LNCaP clone FGC (cell line): ENCODE data around the gene HDAC4.

ENCODE experiments used
- DNase-seq: peaks from one replicate; pipeline ENCODE4 v3.0.0-alpha.2; 2011; ENCODE audit warnings: low read depth
- H3K4me3 ChIP-seq: 2 replicates; pipeline ENCODE4 v1.5.1; 2011; ENCODE audit warnings: mild to moderate bottlenecking, low read depth, low read length, control low read depth
- TF ChIP-seq, protein P1 (sequence below): IDR thresholded peaks from 2 replicates; pipeline ENCODE4 v1.5.1; 2012; ENCODE audit warnings: mild to moderate bottlenecking; ENCODE audit not compliant: control insufficient read depth, insufficient read depth; ENCODE audit errors: extremely low read depth

Gene HDAC4

DNA sequence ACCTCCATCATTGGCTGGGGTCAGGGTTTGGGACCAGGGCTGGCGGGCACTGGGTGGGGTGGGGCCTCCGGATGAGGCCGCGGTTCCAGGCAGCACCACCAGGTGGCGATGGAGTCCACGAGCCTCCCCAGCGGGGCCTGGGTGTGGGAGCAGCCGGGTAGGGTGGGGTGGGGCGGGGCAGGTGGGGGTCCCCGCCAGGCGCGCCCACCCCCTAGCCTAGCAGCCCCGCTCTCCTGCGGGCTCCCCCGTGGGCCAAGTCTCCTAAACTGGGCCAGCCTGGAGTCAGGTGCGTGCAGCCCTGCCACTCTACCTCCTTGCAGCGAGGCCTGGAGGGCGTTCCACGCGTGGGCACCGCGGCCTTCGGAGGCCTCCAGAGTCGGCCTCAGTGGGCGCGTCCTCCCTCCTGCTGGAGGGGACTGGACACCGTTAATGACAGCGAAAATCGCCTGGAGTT lies 365.4 kb downstream of the HDAC4 start:
- no peak overlapping the region for H3K4me3 ChIP-seq
- no peak for DNase-seq
- TF ChIP-seq, protein P1, sequence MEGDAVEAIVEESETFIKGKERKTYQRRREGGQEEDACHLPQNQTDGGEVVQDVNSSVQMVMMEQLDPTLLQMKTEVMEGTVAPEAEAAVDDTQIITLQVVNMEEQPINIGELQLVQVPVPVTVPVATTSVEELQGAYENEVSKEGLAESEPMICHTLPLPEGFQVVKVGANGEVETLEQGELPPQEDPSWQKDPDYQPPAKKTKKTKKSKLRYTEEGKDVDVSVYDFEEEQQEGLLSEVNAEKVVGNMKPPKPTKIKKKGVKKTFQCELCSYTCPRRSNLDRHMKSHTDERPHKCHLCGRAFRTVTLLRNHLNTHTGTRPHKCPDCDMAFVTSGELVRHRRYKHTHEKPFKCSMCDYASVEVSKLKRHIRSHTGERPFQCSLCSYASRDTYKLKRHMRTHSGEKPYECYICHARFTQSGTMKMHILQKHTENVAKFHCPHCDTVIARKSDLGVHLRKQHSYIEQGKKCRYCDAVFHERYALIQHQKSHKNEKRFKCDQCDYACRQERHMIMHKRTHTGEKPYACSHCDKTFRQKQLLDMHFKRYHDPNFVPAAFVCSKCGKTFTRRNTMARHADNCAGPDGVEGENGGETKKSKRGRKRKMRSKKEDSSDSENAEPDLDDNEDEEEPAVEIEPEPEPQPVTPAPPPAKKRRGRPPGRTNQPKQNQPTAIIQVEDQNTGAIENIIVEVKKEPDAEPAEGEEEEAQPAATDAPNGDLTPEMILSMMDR, result peak; percentile 81

DNA sequence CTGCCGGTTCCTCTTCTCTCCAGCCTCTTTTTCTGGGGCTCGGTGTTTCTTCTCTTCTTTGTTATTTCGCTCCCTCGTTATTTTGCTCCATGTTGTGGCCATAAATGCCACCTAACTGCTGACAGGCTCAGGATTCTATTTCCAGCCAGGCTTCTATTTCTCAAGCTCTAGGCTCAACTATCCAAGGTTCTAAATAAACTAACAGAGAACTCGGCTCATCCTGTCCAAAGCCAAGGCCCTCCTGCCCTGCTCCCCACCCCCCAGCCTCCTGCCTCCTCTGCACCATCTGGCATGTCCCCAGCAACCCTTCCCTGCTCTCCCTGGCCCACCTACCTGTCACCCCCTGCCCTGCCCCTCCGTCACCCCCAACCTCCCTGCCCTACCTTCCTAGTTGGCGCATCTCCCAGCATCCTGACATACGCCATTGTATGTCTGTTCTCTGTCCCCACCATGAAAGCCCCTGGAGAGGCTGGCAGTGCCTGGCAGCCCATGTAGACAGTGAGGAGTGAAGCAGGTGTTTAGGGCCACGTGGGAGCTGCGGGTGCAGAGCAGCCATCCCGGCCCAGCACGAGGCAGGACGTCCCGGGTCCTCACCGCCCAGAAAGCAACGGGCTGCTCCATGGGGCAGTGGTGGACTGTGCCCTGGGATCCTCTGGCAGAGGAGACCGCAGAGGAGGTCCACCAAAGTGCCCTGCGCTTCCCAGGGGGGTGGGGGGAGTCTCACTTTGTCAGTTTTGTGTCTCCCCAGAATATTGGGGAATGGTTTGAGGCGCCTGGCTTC lies 366.1 kb downstream of the HDAC4 start:
- no peak overlapping the region for H3K4me3 ChIP-seq
- TF ChIP-seq, protein P1, result no peak
- DNase-seq, result no peak

DNA sequence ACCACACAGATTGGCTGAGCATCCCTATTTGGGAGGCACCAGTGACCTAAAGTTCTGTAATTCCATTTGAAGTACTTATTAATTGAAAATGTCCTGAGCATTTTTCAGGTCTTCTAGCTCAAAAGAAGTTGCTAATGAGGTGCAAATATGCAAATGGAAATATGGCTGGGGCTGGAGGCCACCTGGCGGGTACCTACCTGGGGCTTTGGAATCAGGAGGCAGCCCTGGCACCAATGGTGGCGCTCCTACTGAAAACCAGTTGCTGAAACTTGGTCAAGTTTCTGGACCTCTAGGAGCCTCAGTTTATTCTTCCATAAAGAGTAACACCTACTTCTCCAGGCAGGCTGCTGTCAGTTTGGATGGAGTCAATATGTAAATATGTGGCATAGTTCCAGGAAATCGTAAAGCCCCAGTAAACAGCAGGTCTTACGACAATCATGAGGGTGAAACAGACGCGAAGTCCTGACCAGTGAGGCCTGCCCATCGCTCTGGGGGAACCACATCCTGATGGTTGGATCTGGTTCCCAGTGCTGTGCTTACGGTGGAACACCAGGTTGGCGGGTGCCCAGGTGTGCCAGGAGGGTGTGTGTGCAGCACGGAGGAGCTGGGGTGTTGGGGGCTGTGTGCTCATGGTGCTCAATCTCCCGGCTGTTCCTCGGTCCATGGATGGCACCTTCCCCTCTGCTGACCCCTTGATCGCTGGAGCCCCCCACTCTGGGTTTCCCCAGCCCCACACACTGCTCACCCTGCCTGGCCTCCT lies 366.8 kb downstream of the HDAC4 start:
- DNase-seq, result no peak
- no peak overlapping the region for H3K4me3 ChIP-seq
- TF ChIP-seq, protein P1, result no peak

GRCh38 chr2:239029958-239030357 lies 370.9 kb downstream of the HDAC4 start:
- H3K4me3 ChIP-seq, result no peak overlapping the region
- TF ChIP-seq, protein P1, result no peak
- no peak for DNase-seq

- TF ChIP-seq, protein P1, result no peak
- DNase-seq, result no peak
- no peak overlapping the region for H3K4me3 ChIP-seq
Measured at GRCh38 chr2:239028253-239028619, 372.6 kb downstream of the HDAC4 start.

GRCh38 chr2:239027391-239028252 lies 373.2 kb downstream of the HDAC4 start:
- no peak for DNase-seq
- TF ChIP-seq, protein P1, result no peak
- H3K4me3 ChIP-seq, result no peak overlapping the region
